GM12875 (cell line): ENCODE data around the gene TNFRSF25.

Experiments
- H3K4me3 ChIP-seq: one replicate; pipeline ENCODE4 v1.5.1; 2011; ENCODE audit warnings: low read depth, low read length, control low read depth
- TF ChIP-seq, protein P1 (sequence below): IDR thresholded peaks from 2 replicates; pipeline ENCODE4 v1.5.1; 2011; ENCODE audit warnings: low read depth, mild to moderate bottlenecking, control low read depth, inconsistent platforms, low read length, moderate library complexity, borderline replicate concordance; ENCODE audit not compliant: insufficient read depth

TNFRSF25 gene

DNA sequence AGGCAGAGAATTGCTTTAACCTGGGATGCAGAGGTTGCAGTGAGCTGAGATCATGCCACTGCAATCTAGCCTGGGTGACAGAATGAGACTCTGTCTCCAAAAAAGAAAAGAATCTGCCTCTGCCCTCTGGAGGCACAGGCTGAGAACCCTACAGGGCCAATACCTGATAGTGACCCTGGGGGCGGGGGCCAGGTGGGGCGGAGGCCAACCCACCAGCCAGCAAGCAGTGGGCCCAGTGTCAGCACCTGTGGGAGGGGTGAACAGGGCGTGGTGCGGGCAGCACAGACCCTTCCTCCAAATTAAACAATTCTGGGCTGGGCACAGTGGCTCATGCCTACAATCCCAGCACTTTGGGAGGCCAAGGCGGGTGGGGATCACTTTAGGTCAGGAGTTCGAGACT lies 44.5 kb upstream of the TNFRSF25 start:
- TF ChIP-seq, protein P1, sequence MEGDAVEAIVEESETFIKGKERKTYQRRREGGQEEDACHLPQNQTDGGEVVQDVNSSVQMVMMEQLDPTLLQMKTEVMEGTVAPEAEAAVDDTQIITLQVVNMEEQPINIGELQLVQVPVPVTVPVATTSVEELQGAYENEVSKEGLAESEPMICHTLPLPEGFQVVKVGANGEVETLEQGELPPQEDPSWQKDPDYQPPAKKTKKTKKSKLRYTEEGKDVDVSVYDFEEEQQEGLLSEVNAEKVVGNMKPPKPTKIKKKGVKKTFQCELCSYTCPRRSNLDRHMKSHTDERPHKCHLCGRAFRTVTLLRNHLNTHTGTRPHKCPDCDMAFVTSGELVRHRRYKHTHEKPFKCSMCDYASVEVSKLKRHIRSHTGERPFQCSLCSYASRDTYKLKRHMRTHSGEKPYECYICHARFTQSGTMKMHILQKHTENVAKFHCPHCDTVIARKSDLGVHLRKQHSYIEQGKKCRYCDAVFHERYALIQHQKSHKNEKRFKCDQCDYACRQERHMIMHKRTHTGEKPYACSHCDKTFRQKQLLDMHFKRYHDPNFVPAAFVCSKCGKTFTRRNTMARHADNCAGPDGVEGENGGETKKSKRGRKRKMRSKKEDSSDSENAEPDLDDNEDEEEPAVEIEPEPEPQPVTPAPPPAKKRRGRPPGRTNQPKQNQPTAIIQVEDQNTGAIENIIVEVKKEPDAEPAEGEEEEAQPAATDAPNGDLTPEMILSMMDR = no peak
- H3K4me3 ChIP-seq = no peak overlapping the region

- H3K4me3 ChIP-seq = no peak overlapping the region
- TF ChIP-seq, protein P1 = no peak
Measured at GRCh38 chr1:6509919-6510291, 43.9 kb upstream of the TNFRSF25 start.

DNA sequence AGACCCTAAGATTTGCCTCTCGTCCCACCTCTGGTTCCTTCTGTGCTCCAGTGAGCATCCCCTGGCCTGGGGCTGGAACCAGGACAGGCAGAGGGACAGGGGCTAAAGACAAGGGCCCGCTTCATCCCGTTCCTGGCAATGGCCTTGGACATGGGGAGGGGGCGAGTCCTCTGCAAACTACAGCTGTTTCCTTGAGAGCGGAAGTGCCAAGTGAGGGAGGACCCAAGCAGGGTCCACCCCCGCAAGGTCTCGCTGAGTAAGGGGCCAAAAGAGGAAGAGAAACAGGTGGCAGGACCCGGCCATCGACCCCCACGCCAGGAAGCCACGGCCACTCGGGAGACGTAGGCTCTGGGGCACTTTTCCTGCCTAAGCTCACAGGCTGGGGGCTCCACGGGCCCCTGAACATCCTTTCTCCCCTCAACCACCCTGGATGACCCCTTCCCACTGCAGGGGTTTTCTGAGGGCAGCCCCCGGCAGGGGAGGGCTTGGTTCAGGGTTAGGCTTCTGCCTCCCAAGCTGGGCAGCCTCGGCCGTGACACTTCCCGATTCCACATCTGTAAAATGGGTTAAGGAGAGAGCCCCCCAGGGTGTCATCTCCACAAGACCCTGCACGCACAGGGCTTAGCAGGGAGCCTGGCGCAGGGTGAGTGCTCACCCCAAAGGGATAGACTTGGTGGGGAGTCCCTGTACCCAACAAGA lies 43.4 kb upstream of the TNFRSF25 start:
- no peak overlapping the region for H3K4me3 ChIP-seq
- TF ChIP-seq, protein P1 = no peak

DNA sequence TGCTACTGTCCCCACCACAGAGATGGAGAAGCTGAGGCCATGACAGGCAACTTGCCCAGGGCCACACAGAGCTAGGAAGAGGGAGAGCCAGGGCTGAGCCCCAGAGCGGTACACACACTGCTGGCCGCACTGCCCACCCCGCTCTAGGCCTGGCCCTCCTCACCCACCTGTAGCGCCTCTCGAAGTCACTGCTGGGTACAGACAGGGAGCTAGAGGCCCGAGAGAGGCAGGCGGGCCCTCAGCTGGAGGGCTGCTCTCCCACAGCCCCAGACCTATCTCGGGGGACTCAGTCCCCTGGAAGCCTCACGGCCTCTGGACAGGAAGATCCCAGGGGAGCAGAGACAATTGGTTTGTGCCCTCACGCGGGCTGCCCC lies 42.8 kb upstream of the TNFRSF25 start:
- TF ChIP-seq, protein P1 = no peak

GRCh38 chr1:6508154-6508815 lies 42.3 kb upstream of the TNFRSF25 start:
- no peak overlapping the region for H3K4me3 ChIP-seq
- TF ChIP-seq, protein P1 = no peak

More for the DNA sequence above, 42.8 kb upstream of the TNFRSF25 start:
- H3K4me3 ChIP-seq = no peak overlapping the region

GRCh38 chr1:6507461-6507911 lies 41.5 kb upstream of the TNFRSF25 start:
- H3K4me3 ChIP-seq = no peak overlapping the region

More at GRCh38 chr1:6507461-6507911, 41.5 kb upstream of the TNFRSF25 start:
- TF ChIP-seq, protein P1 = no peak
